BJ (cell line): ENCODE results near the gene HDLBP. TPM values are rescaled to one million over a fixed set of nuclear protein-coding genes. Genes with fewer than 3 reads are reported as not detected.
A peak's percentile ranks its signal among the peaks of the same experiment; 100 is the strongest.

Experiments
- CTCF ChIA-PET: fragments of 350-600 bp; formaldehyde crosslinking; extraction: SDS; loops from one replicate; lab custom pipeline; 2021; ENCODE audit warnings: antibody characterized with exemption, inconsistent platforms; lab: Yijun Ruan, JAX
- POLR2A ChIA-PET: fragments of 300-600 bp; sonication (Branson Sonifier 250); formaldehyde crosslinking; extraction: SDS; loops from one replicate; lab custom pipeline; 2021; ENCODE audit warnings: antibody characterized with exemption; lab: Charles Lee
- DNase-seq: peaks from one replicate; pipeline ENCODE4 v3.0.0-alpha.2; 2011; ENCODE audit warnings: low read depth
- H3K27me3 ChIP-seq: 2 replicates; pipeline ENCODE4 v1.6.0; 2011; ENCODE audit warnings: low read length; ENCODE audit not compliant: control insufficient read depth, insufficient read depth
- H3K36me3 ChIP-seq: 2 replicates; pipeline ENCODE4 v1.5.1; 2011; ENCODE audit warnings: low read length; ENCODE audit not compliant: control insufficient read depth, insufficient read depth
- H3K4me3 ChIP-seq: 2 replicates; pipeline ENCODE4 v1.5.1; 2011; ENCODE audit warnings: low read depth, mild to moderate bottlenecking, control low read depth, low read length
- polyA plus RNA-seq: library from polyadenylated mRNA; depleted of rRNA; stranded (reverse); fragments of >200 nt; gene quantifications from 2 replicates; pipeline ENCODE4 v1.2.3, GENCODE V29; 2011
- TF ChIP-seq, protein P1 (sequence below): IDR thresholded peaks from 2 replicates; pipeline ENCODE4 v1.5.1; 2011; ENCODE audit warnings: low read depth, mild to moderate bottlenecking, control low read depth, inconsistent platforms, low read length, moderate library complexity; ENCODE audit not compliant: insufficient read depth

Gene HDLBP
- polyA plus RNA-seq, 1 experiment: 948 TPM

DNA sequence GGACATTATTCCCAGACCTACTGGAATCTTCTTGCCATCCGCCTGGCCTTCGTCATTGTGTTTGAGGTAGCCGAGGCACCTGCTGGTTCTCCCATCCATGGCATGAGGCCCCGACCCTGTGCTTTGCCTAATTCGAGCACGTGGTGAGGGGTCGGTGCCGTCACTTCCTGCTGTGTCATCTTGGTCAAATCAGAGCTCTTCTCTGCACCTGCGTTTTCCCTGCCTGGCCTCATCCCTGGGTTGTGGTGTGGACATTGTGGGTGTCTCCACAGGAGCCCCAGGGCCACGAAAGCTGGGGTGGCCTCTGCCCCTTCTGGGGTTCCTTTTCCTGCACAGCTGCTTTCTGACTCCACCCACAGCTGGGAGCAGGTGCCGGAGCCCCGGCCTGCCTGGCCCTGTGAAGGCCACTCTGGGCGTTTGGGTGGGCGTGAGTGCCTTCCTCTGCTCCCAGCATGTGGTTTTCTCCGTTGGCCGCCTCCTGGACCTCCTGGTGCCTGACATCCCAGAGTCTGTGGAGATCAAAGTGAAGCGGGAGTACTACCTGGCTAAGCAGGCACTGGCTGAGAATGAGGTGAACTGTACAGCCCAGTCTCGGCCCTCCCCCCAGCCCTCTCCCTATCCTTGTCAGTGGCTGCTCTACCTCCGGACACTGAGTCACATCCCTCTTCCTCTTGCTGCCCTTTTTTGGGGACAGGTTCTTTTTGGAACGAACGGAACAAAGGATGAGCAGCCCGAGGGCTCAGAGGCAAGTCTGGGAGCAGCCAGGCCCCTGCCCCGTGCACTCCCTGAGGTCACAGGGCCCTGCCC lies 92.1 kb downstream of the HDLBP start:
- ChIA-PET POLR2A (no interaction called here), CTCF (interaction anchor here (1.7 kb wide), 1 partner anchor 372 kb away, joined by 7 read pairs; no protein-coding TSS in a partner anchor)
- Histone ChIP-seq H3K4me3 (no peak overlapping the region), H3K27me3 (no peaks in the 10 kb centered on the region), H3K36me3 (peaks cover 24% of the 10 kb centered on the region)
- no peak for DNase-seq
- TF ChIP-seq, protein P1, sequence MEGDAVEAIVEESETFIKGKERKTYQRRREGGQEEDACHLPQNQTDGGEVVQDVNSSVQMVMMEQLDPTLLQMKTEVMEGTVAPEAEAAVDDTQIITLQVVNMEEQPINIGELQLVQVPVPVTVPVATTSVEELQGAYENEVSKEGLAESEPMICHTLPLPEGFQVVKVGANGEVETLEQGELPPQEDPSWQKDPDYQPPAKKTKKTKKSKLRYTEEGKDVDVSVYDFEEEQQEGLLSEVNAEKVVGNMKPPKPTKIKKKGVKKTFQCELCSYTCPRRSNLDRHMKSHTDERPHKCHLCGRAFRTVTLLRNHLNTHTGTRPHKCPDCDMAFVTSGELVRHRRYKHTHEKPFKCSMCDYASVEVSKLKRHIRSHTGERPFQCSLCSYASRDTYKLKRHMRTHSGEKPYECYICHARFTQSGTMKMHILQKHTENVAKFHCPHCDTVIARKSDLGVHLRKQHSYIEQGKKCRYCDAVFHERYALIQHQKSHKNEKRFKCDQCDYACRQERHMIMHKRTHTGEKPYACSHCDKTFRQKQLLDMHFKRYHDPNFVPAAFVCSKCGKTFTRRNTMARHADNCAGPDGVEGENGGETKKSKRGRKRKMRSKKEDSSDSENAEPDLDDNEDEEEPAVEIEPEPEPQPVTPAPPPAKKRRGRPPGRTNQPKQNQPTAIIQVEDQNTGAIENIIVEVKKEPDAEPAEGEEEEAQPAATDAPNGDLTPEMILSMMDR: no peak

DNA sequence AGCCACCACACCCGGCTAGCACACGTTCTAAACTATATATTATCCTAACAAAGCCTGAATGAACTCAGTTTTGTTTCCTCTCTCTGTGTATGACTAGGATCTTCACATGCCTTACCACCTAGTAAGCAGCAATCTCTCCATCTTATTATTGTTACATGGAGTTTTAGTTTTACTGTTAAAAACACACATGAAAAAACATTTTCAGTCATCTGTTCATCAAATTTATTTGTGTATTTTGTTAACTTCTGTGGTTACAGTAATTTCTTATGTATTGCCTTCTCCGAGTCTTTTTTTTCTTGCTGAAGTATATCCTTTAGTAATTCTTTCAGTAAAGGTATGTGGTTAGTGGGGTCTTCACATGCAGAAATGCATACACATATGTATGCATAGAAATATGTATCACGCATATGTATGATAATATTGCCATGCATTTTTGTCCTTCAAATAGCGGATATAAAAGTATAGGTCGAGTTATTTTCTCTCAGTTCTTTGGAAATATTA lies 95.6 kb downstream of the HDLBP start:
- ChIA-PET CTCF (no interaction called here), POLR2A (interaction anchor here (0.6 kb wide), 1 partner anchor 57 kb away, joined by 3 read pairs; no protein-coding TSS in a partner anchor)
- Histone ChIP-seq H3K27me3 (no peaks in the 10 kb centered on the region), H3K4me3 (no peak overlapping the region), H3K36me3 (peaks cover 2% of the 10 kb centered on the region; the same call in 1 of the 2 replicates)
- TF ChIP-seq, protein P1: no peak
- DNase-seq: no peak

DNA sequence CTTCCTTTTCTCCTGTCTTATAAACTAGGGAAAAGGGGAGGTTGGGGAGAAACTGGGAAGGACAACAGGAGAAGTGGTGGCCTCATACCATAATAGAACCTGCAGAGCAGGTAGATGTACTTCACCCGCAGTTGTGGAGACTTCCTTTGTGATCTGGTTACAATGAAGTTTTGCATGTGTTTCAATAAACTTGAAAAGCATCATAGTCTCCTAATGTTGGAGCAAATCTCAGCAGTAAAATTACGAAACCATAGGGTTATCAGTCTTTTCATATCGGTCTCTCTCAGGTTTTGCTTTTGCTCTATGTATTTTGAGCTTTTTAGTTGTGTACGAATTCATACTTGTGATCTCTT lies 96.5 kb downstream of the HDLBP start:
- Histone ChIP-seq H3K4me3 (peak overlapping the region; percentile 69), H3K27me3 (no peaks in the 10 kb centered on the region), H3K36me3 (peaks cover 1% of the 10 kb centered on the region; the same call in 1 of the 2 replicates)
- TF ChIP-seq, protein P1: no peak
- ChIA-PET CTCF (interaction anchor here (1.1 to 1.6 kb wide), 2 partner anchors 361 to 368 kb away, joined by 3 to 4 read pairs; no protein-coding TSS in a partner anchor), POLR2A (no interaction called here)
- no peak for DNase-seq

DNA sequence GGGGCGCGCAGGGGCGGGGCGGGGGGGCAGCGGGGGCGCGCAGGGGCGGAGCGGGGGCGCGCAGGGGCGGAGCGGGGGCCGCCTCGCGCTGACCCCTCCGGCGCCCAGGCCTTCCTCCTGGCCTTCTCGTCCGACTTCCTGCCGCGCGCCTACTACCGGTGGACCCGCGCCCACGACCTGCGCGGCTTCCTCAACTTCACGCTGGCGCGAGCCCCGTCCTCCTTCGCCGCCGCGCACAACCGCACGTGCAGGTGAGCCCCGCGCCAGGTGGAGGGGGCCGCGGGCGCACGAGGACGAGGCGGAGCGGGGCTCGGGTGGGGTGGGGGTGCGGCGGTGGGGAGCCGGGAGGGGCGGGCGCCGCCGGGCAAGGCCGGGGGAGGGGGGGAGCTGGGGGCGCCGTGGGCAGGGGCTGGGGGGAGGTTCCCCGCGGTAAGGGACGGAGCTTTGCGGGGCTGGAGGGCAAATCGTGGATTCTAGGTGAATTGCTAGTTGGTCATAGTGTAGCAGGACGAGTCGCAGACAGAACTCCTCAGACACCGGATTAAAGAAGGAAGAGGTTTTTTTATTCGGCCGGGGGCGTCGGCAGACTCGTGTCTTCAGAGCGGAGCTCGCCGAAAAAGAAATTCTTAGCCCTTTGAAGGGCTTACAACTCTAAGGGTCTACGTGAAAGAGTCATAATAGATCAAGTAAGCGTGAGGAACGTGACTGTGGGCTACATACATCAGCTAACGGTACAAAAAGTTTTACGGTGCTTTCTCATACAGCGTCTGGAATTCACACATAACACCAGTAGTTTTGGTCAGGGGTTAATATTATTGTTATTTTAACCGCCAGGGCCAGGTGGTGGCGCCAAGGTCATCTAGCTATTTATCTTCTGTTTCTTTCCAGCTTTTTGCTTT lies 97.1 kb downstream of the HDLBP start:
- no peak for DNase-seq

More for the DNA sequence above, 97.1 kb downstream of the HDLBP start:
- TF ChIP-seq, protein P1: peak; percentile 31
- Histone ChIP-seq H3K27me3 (no peaks in the 10 kb centered on the region), H3K4me3 (peak overlapping the region; percentile 69), H3K36me3 (no peaks in the 10 kb centered on the region)
- ChIA-PET CTCF (interaction anchor here (1.1 to 1.6 kb wide), 2 partner anchors 361 to 367 kb away, joined by 3 to 4 read pairs; no protein-coding TSS in a partner anchor), POLR2A (no interaction called here)
